WERI-Rb-1 (cell line): ENCODE data around the gene H2BK1.

Experiments used
- DNase-seq: peaks from one replicate; pipeline ENCODE4 v3.0.0-alpha.2; 2020
- H3K27ac ChIP-seq: fragments of 250-450 bp; sonication (Bioruptor Pico); 2 replicates; pipeline ENCODE4 v1.5.1; 2020; ENCODE audit warnings: mild to moderate bottlenecking, moderate library complexity
- H3K27me3 ChIP-seq: fragments of 250-450 bp; sonication (Bioruptor Pico); 2 replicates; pipeline ENCODE4 v1.5.1; 2021; ENCODE audit warnings: mild to moderate bottlenecking, low read depth, moderate library complexity; ENCODE audit not compliant: insufficient read depth, severe bottlenecking
- H3K36me3 ChIP-seq: fragments of 250-450 bp; sonication (Bioruptor Pico); 2 replicates; pipeline ENCODE4 v1.5.1; 2020; ENCODE audit warnings: mild to moderate bottlenecking, moderate library complexity
- H3K4me3 ChIP-seq: 2 replicates; pipeline ENCODE4 v1.5.1; 2011; ENCODE audit warnings: low read depth, mild to moderate bottlenecking, control low read depth, low read length
- H3K9me3 ChIP-seq: fragments of 250-450 bp; sonication (Bioruptor Pico); 2 replicates; pipeline ENCODE4 v1.5.1; 2021; ENCODE audit warnings: mild to moderate bottlenecking, moderate library complexity; ENCODE audit not compliant: severe bottlenecking
- TF ChIP-seq, protein P1 (sequence below): IDR thresholded peaks from 2 replicates; pipeline ENCODE4 v1.5.1; 2011; ENCODE audit warnings: low read depth, mild to moderate bottlenecking, control low read depth, inconsistent platforms, low read length

The H2BK1 gene

DNA sequence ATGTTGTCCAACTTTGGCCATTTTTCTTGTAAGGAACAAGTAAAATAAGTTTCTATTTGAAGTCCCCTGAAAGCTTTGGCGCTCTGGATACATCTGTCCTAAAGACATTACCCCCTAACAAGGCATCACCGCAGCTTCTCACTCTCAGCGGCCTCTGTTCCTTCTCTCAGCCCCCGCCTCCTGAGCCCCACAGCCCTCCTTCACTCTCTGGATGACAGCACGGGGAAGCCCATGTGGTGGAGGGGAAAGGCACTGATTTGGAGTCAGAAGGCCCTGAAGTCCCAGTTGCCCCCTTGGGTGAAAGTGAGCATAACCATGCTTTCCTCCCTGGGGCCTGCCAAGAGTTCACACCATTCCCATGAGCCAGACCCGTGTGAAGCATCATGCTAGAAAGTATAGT lies 4.6 kb downstream of the H2BK1 start:
- Histone ChIP-seq H3K9me3 (no peaks in the 10 kb centered on the region), H3K27me3 (no peaks in the 10 kb centered on the region), H3K27ac (no peak overlapping the region), H3K36me3 (no peaks in the 10 kb centered on the region), H3K4me3 (no peak overlapping the region)
- DNase-seq: no peak
- TF ChIP-seq, protein P1, sequence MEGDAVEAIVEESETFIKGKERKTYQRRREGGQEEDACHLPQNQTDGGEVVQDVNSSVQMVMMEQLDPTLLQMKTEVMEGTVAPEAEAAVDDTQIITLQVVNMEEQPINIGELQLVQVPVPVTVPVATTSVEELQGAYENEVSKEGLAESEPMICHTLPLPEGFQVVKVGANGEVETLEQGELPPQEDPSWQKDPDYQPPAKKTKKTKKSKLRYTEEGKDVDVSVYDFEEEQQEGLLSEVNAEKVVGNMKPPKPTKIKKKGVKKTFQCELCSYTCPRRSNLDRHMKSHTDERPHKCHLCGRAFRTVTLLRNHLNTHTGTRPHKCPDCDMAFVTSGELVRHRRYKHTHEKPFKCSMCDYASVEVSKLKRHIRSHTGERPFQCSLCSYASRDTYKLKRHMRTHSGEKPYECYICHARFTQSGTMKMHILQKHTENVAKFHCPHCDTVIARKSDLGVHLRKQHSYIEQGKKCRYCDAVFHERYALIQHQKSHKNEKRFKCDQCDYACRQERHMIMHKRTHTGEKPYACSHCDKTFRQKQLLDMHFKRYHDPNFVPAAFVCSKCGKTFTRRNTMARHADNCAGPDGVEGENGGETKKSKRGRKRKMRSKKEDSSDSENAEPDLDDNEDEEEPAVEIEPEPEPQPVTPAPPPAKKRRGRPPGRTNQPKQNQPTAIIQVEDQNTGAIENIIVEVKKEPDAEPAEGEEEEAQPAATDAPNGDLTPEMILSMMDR: no peak

DNA sequence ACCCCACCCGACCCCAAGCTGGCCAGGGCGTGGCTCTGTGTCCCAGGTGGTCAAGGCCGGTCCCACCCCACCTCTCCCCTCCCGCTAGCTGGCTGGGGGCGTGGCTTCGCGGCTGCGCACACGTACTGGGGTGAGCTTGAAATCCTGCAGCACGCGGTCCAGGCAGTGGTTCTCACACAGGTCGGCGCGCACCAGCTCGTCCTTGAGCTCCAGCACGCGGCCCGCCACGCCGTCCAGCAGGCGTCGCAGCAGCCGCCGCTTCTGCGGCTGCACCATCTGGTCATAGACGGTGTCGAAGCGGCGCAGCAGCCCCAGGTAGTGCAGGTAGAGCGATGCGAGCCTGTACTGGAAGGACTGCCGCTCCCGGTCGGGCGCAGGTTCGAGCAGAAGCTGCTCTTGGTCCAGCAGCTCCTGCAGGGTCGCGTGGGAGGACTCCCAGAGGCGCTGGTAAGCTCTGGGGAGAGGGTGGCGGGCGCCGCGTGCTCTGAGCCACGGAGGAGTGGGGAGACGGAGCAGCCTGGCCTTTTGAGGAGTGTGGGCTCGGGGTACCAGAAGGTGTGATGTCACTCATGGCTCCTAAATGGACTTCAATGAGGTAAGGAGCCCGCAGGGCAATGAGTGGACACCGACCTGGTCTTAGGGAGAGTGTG lies 5.8 kb downstream of the H2BK1 start:
- H3K9me3 ChIP-seq: no peaks in the 10 kb centered on the region
- H3K4me3 ChIP-seq: no peak overlapping the region
- DNase-seq: no peak
- no peaks in the 10 kb centered on the region for H3K36me3 ChIP-seq
- H3K27me3 ChIP-seq: no peaks in the 10 kb centered on the region
- TF ChIP-seq, protein P1: no peak
- H3K27ac ChIP-seq: no peak overlapping the region

DNA sequence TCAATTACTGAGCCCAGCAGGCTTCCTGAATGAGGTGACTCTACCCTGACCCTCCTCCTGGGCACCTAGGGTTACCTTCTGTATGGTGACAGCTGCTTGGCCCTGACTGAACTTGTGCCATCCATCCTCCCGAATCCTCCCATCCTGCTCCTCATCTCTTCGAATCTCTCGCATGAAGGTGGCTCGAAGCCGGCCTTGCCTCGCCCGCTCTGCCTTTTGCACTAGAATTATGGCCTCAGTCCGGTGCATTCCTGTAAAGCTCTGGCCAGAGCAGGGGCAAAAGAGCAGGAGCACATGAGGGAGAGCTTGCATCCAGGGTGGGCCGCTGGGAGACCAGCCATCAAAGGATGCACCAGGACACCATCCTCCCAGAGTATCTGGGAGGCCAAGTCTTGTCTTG lies 7.5 kb downstream of the H2BK1 start:
- no peak for DNase-seq
- no peaks in the 10 kb centered on the region for H3K9me3 ChIP-seq
- H3K27ac ChIP-seq: no peak overlapping the region
- H3K4me3 ChIP-seq: no peak overlapping the region
- TF ChIP-seq, protein P1: no peak
- H3K36me3 ChIP-seq: no peaks in the 10 kb centered on the region
- H3K27me3 ChIP-seq: no peaks in the 10 kb centered on the region

DNA sequence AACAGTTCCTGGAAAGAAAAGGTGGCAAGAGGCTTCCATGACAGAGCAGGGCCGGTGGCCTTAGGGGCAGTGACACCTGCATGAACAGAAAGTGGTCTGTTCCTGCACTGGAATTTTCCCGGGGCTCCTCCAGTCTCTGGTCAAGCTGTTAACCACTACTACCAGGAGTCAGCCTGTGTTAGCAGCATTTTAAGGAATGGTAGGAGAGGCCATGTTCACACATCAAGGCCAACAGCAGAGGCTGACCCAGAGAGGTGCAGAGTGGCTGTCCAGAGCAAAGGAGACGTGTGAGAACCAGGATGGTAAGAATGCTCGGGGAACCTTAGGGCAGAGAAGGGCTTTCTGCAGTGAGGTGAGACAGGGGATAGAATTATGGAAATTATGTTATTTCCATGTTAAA lies 8.5 kb downstream of the H2BK1 start:
- H3K9me3 ChIP-seq: no peaks in the 10 kb centered on the region
- TF ChIP-seq, protein P1: no peak
- H3K27me3 ChIP-seq: no peaks in the 10 kb centered on the region
- H3K4me3 ChIP-seq: no peak overlapping the region
- no peak for DNase-seq
- no peaks in the 10 kb centered on the region for H3K36me3 ChIP-seq
- no peak overlapping the region for H3K27ac ChIP-seq

DNA sequence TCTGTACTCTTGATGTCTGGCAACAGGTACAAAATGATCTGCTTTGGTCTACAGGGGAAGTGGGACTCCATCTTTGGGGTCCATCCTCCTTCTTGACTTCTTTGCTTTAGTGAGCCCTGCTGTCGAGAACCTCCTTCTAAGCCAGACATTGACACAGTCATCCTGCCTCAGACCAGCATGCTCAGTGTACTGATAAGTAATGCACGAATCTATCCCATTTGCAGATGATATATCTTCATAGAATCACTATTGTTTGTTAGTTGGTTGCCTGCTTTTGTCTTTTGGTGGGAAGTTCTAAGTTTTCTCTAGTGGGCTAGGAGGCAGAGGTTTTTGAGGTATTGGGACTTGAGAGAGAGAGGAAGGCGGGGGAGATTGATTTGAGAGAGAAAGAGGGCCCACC lies 8.9 kb downstream of the H2BK1 start:
- no peak for DNase-seq
- Histone ChIP-seq H3K36me3 (no peaks in the 10 kb centered on the region), H3K4me3 (no peak overlapping the region), H3K27ac (no peak overlapping the region), H3K27me3 (no peaks in the 10 kb centered on the region), H3K9me3 (no peaks in the 10 kb centered on the region)
- TF ChIP-seq, protein P1: no peak
